Activated CD4-positive, alpha-beta T cell treated with anti-CD3 and anti-CD28 coated beads, Interleukin-2, amount 50 U/mL, for 24 hours (primary cell): ENCODE data around the gene SDK2.

Experiments used
- DNase-seq, 2 donors: peaks; one replicate each; pipeline ENCODE4 v3.0.0-alpha.2; 2020; ENCODE audit warnings: low read depth in 1 of 2, low spot score in 1 of 2

SDK2 gene

DNA sequence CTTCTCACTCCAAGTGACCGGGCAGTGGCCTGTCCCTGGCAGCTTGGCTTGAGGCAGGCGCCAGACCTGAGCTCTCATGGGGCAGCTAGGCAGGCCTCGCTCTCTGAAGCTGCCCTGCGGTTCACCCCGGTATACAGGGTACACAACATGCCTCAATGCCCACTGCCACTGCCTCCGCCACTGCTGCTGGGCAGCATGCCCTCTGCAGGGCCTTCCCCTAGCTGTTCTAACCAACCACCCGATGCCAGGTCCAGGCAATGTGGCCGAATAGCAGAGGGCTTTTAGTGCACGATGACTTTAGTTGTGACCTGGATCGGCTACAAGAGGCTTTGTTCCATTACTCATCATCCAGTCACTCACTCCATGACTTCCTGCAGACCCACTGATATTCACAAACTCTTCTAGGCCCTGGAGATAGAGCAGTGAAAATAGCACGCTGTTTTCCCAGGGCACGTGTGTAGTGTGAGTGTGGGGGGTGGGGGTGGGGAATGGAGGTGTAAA lies 352.2 kb downstream of the SDK2 start:
- no peak for DNase-seq

DNA sequence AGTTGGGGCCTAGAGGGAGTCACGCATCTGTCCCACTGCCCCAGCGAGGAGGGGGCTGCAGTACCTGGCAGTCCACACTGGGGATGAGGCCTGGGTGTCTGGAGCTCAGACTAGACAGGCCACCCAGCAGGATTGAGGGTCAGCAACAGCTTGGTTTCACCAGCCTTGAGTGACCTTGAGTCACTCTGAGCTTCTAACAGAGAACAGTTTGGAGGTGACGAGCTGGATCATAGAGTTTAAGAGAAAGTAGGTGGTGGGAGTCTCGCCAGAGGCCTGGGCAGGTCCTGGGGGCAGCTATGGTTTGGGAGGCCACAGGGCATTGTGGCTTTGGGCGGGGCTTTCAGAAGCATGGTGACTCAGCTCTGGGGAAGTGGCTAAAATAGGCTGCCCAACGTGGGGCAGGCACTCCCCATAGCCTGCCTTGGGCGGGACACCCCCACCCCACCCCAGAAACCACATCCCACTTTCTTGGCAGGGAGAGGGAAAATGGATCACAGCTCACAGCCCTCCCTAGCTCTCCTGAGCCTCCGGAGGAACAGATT lies 352.9 kb downstream of the SDK2 start:
- DNase-seq = no peak

DNA sequence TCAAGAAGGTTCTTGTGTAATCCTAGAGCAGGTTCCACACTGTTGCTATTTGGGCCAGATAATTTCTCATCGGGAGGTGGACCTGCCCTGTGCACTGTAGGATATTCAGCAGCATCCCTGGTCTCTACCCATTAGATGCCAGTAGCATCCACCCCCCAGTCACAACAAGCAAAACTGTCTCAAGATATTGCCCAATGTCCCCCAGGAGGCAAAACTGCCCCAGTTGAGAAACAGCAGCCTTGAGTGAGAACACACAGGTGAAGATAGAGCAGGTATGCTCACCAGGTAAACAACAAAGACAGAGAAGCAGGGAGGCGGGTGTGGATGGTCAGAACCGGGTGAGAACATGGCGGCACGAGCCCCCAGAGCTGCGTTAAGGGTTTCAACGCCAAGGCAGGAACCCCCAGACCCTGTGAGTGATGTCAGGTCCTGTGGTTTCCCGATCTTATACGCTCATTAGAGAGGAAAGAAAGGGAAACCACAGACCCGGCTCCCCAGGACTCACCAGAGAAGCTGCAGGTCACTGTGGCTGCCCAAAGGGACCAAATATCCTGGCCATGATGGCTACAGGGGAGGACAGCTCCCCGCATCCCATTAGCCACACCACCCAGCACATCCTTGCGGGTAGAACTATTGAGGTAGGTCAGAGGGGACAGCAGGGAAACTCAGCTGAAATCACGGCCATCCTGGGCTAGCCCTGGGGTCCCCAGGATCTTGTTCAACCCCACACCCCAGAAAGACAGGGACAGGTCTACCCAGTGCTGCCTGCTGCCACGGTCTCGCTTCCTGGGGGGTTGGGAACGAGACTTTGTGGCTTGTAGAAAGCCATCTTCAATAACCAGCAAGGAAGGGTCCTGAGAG lies 353.6 kb downstream of the SDK2 start:
- DNase-seq = no peak

DNA sequence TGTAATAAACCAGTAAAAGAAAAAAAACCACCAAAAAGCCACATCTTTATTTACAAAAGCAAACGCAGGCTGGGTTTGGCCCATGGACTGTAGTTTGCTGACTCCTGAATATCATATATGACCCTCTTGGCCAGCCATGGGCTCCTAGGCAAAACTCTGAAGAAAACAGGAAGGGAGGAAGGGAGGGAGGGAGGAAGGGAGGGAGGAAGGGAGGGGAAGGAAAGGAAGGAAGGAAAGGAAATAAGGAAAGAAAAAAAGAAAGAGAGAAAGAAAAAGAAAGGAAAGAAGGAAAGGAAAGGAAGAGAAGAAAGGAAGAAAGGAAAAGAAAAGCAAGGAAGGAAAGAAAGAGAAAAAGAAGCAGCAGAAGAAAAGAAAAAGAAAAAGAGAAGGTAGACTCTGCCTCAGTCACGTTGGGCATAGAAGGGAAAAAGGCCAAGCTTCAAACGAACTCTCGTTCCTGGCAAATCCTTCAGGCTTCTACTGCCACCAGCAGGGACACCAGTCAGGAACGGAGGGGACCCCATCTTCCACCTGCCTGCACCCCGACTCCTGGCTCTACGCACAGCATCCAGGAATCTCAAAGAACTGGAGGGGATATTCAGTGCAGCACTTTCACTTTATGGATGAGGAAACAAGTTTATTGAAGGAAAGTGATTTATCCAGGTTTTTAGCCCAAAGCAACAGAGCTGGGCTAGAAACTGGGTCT lies 354.5 kb downstream of the SDK2 start:
- DNase-seq = no peak

GRCh38 chr17:73288534-73289302 lies 355.5 kb downstream of the SDK2 start:
- DNase-seq = no peak

DNA sequence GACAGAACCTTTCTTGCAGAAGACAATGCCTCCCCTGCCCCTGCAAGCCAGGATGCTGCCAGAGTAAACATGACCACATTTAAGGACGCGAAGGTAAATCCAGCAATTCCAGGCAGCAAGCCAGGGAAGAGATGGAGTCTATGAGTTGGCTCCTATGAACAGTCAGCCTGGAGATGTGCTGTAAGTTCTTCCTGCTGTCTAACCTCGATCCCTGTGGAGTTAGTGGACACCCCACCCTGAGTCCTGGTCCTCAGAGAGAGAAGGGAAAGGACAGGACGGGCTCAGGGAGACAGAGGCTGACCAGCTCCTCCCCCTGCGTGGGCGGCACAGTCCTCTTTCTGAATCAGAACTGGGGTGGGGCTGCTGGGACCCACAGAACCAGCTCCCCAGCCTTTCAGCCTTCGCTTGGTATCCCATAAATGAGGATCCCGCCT lies 357.4 kb downstream of the SDK2 start:
- DNase-seq = no peak

GRCh38 chr17:73285916-73286862 lies 358.1 kb downstream of the SDK2 start:
- DNase-seq = no peak

GRCh38 chr17:73285603-73285908 lies 358.7 kb downstream of the SDK2 start:
- no peak for DNase-seq

DNA sequence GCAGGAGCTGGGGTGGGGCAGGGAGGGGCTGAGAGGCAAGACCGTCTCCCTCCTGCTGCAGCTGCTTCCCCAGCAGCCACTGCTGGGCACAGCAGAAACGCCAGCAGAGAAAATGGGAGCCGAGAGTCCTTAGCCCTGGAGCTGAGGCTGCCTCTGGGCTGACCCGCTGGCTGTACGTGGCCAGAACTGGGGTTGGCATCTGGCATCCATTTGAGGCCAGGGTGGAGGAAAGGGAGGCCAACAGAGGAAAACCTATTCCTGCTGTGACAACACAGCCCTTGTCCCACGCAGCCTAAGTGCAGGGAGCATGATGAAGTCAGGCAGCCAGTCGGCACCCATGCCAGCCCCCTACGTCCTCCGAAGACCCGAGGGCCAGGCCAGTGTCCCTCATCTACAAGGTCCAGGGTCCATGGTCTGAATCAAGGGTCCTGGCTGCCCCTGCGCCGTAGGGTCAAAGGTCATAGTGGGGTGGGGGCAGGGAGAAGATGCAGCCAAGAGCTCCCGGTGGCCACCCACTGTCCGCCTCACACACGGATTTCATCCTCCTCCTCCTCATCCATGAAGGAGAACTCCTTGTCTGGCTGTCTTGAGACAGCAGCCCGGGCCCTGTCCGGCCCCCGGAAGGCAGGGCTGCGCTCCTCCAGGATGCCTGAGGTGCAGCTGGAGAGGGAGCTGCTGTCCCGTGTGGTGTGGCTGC lies 359.2 kb downstream of the SDK2 start:
- no peak for DNase-seq
